Spleen (tissue), 11 donors: Measurements from ENCODE around the gene CTDSPL. TPM values are rescaled to one million over a fixed set of nuclear protein-coding genes. Genes with fewer than 3 reads are reported as not detected.

Experiments
- DNase-seq: peaks from one replicate; pipeline ENCODE4 v3.0.0-alpha.2; 2020
- H3K27ac ChIP-seq, 8 donors: fragments of 200-600 bp; sonication (generic) in 7 of 8; 1 replicate in 4 of 8; 2 replicates in 4 of 8; pipeline versions ENCODE4 v1.5.0 to v1.8.0; 2016 to 2021; ENCODE audit warnings: inconsistent platforms in 4 of 8, mild to moderate bottlenecking in 4 of 8, moderate library complexity in 1 of 8
- H3K27me3 ChIP-seq, 7 donors: fragments of 200-600 bp; sonication (generic) in 6 of 7; replicated peaks in 1 of 7; 1 replicate in 4 of 7; 2 replicates in 3 of 7; pipeline versions ENCODE4 v1.5.0 to v1.8.0; 2016 to 2021; ENCODE audit warnings: inconsistent platforms in 3 of 7, mild to moderate bottlenecking in 1 of 7
- H3K36me3 ChIP-seq, 6 donors: fragments of 200-600 bp; sonication (generic) in 5 of 6; 1 replicate in 4 of 6; 2 replicates in 2 of 6; pipeline versions ENCODE4 v1.5.0 to v1.8.0; 2016 to 2021; ENCODE audit warnings: inconsistent platforms in 2 of 6
- H3K4me1 ChIP-seq, 6 donors: fragments of 200-600 bp; sonication (generic) in 5 of 6; 1 replicate in 3 of 6; 2 replicates in 3 of 6; pipeline versions ENCODE4 v1.5.0 to v1.8.0; 2016 to 2021; ENCODE audit warnings: inconsistent platforms in 3 of 6
- H3K4me3 ChIP-seq, 8 donors: fragments of 200-600 bp; sonication (generic) in 7 of 8; 1 replicate in 4 of 8; 2 replicates in 4 of 8; pipeline versions ENCODE4 v1.5.0 to v1.8.0; 2016 to 2021; ENCODE audit warnings: inconsistent platforms in 4 of 8, mild to moderate bottlenecking in 4 of 8, moderate library complexity in 2 of 8
- H3K9me3 ChIP-seq, 8 donors: fragments of 200-600 bp; sonication (generic) in 7 of 8; 1 replicate in 4 of 8; 2 replicates in 4 of 8; pipeline versions ENCODE4 v1.5.0 to v1.8.0; 2016 to 2021; ENCODE audit warnings: inconsistent platforms in 4 of 8
- CTCF ChIP-seq, 11 experiments: fragments of 200-600 bp in 7 of 11; fragments of 450-650 bp in 4 of 11; sonication (generic) in 4 of 11; IDR thresholded peaks in 8 of 11; conservative IDR thresholded peaks in 3 of 11; 1 replicate in 7 of 11; 2 replicates in 4 of 11; pipeline versions ENCODE4 v1.4.0 to v1.8.0; 2016 to 2021; ENCODE audit warnings: antibody characterized with exemption in 11 of 11, inconsistent platforms in 4 of 11, mild to moderate bottlenecking in 1 of 11
- POLR2A ChIP-seq, 3 donors: fragments of 450-650 bp; IDR thresholded peaks; one replicate each; pipeline ENCODE4 v1.5.1; 2017; ENCODE audit warnings: antibody characterized with exemption in 3 of 3, mild to moderate bottlenecking in 1 of 3
- POLR2AphosphoS5 ChIP-seq, 3 donors: sonication (generic); formaldehyde crosslinking; IDR thresholded peaks; one replicate each; pipeline ENCODE4 v1.5.1; 2017; ENCODE audit warnings: antibody characterized with exemption in 3 of 3
- WGBS, 5 donors: extraction: QIAGEN DNeasy Blood & Tissue Kit in 3 of 5; methylation state at CpG; one replicate each; pipeline versions ENCODE4 v1.1.5 to v1.1.7; 2013 to 2018; 5-methylcytosine and 5-hydroxymethylcytosine counted together
- intact Hi-C: fragments of 100-400 bp; cut with DNase I; formaldehyde crosslinking; loops from one replicate; pipeline ENCODE4 v1.15.0; 2023; ENCODE audit warnings: low total_unique reads
- polyA plus RNA-seq, 3 donors: library from polyadenylated mRNA; stranded (reverse); fragments of 200-250 nt; gene quantifications; one replicate each; pipeline ENCODE4 v1.2.1, GENCODE V29; 2013
- total RNA-seq, 7 donors: library from RNA; depleted of rRNA in 3 of 7; stranded (reverse); fragments of >200 nt in 3 of 7; fragmentation: NEBNext Ultra II Directional in 4 of 7; extraction: Animal tissue kit (Norgen Biotek cat#: 25700) in 4 of 7; gene quantifications; one replicate each; pipeline versions ENCODE4 v1.1.0 to v1.2.1, GENCODE V29; 2016 to 2021
- donor health status: healthy with polysubstance abuse.
- donor health status: DM: no; HTN: no; CAD: no; lungs with moderate emphysema.
- donor health status: DM: no; HTN: no; CAD: no.
- donor health status: Bipolar disorder and iron deficiency.
- donor health status: healthy.
- donor health status: DM: no; HTN: no; CAD: no.
- donor health status: DM: yes; HTN: yes; CAD: no.

The CTDSPL gene
- total and polyA plus RNA-seq, 10 donors = 3.9 to 46.0 (median 26.2) TPM

GRCh38 chr3:37863949-37864822 lies 2.5 kb downstream of the CTDSPL start:
- Histone ChIP-seq H3K27me3 (peaks cover 0 to 42% (median 6%) of the 10 kb centered on the region in 7 donors), H3K4me3 (peak overlapping the region in 2 of 8 donors; percentile 60 to 77), H3K9me3 (no peaks in the 10 kb centered on the region), H3K36me3 (no peaks in the 10 kb centered on the region), H3K27ac (peak overlapping the region in 4 of 8 donors; percentile 13 to 80 (median 69)), H3K4me1 (peaks cover 4 to 56% (median 31%) of the 10 kb centered on the region in 6 donors)
- intact Hi-C loops = no loop called here
- peak; percentile 55 for DNase-seq
- TF ChIP-seq CTCF (IDR thresholded peaks at IDR 0.05 in 8 of 11, conservative IDR thresholded peaks at IDR 0.05 in 3 of 11) = no peak
- TF ChIP-seq POLR2A (IDR thresholded peaks at IDR 0.05) = no peak
- TF ChIP-seq POLR2AphosphoS5 (IDR thresholded peaks at IDR 0.05) = no peak
- WGBS, 5 donors = 53 to 74% (median 67%) methylated on average over 5 of the region's 5 CpGs

GRCh38 chr3:37864904-37865303 lies 3.2 kb downstream of the CTDSPL start:
- Histone ChIP-seq H3K9me3 (peaks cover 0 to under 1% (median 0%) of the 10 kb centered on the region in 8 donors), H3K27ac (no peak overlapping the region), H3K4me3 (no peak overlapping the region), H3K27me3 (peaks cover 0 to 38% (median 6%) of the 10 kb centered on the region in 7 donors), H3K4me1 (peaks cover 4 to 51% (median 26%) of the 10 kb centered on the region in 6 donors), H3K36me3 (no peaks in the 10 kb centered on the region)
- no peak for TF ChIP-seq POLR2A (IDR thresholded peaks at IDR 0.05)
- TF ChIP-seq POLR2AphosphoS5 (IDR thresholded peaks at IDR 0.05) = no peak
- TF ChIP-seq CTCF (IDR thresholded peaks at IDR 0.05 in 8 of 11, conservative IDR thresholded peaks at IDR 0.05 in 3 of 11) = no peak
- DNase-seq = peak; percentile 30
- 0 to 13% (median 11%) methylated on average over 1 of the region's 1 CpG for WGBS, 5 donors
- intact Hi-C loops = no loop called here

GRCh38 chr3:37867144-37867543 lies 5.5 kb downstream of the CTDSPL start:
- H3K27me3 ChIP-seq = peaks cover 0 to 18% (median 0%) of the 10 kb centered on the region in 7 donors
- no peak for DNase-seq
- WGBS, 5 donors = 95 to 98% (median 96%) methylated on average over 1 of the region's 1 CpG
- H3K4me1 ChIP-seq = peaks cover 0 to 32% (median 15%) of the 10 kb centered on the region in 6 donors
- intact Hi-C loops = no loop called here
- H3K36me3 ChIP-seq = no peaks in the 10 kb centered on the region
- no peak for TF ChIP-seq POLR2A (IDR thresholded peaks at IDR 0.05)
- H3K4me3 ChIP-seq = no peak overlapping the region
- no peak overlapping the region for H3K27ac ChIP-seq
- peaks cover 0 to 21% (median 19%) of the 10 kb centered on the region in 8 donors for H3K9me3 ChIP-seq

- Histone ChIP-seq H3K36me3 (no peaks in the 10 kb centered on the region), H3K4me3 (no peak overlapping the region), H3K4me1 (no peaks in the 10 kb centered on the region), H3K27me3 (no peaks in the 10 kb centered on the region), H3K27ac (no peak overlapping the region), H3K9me3 (peaks cover 3 to 39% (median 29%) of the 10 kb centered on the region in 8 donors)
- no peak for DNase-seq
- WGBS, 5 donors = 90 to 97% (median 96%) methylated on average over 3 of the region's 3 CpGs
- intact Hi-C loops = no loop called here
- TF ChIP-seq POLR2AphosphoS5 (IDR thresholded peaks at IDR 0.05) (no peak), POLR2A (IDR thresholded peaks at IDR 0.05) (no peak), CTCF (IDR thresholded peaks at IDR 0.05 in 8 of 11, conservative IDR thresholded peaks at IDR 0.05 in 3 of 11) (no peak)
Observed at GRCh38 chr3:37871858-37872257, 10.2 kb downstream of the CTDSPL start.
